ENCODE results near the gene NEMP1. TPM values are rescaled to one million over a fixed set of nuclear protein-coding genes. Genes with fewer than 3 reads are reported as not detected.

NEMP1 gene
- total RNA-seq, 4 donors from 2014 or later, result 8.3 to 11.8 (median 10.0) TPM

- Histone ChIP-seq H3K27me3 (no peaks in the 10 kb centered on the region), H3K27ac (replicated peaks in 1 of 4) (no peak overlapping the region), H3K9me3 (no peaks in the 10 kb centered on the region), H3K4me1 (peaks cover 13 to 50% (median 45%) of the 10 kb centered on the region in 4 donors), H3K4me3 (no peak overlapping the region), H3K36me3 (peaks cover 32 to 70% (median 60%) of the 10 kb centered on the region in 4 donors)
- DNase-seq (ENCODE audit: extremely low spot score), result no peak
- TF ChIP-seq POLR2AphosphoS5 (IDR thresholded peaks at IDR 0.05) (no peak), CTCF (IDR thresholded peaks at IDR 0.05) (no peak), EP300 (IDR thresholded peaks at IDR 0.05) (no peak), POLR2A (IDR thresholded peaks at IDR 0.05; ENCODE audit: low read depth) (no peak)
- WGBS, result 75% methylated on average over 9 of the region's 9 CpGs
- intact Hi-C loops (cut with DNase I), result no loop called here
Observed at GRCh38 chr12:57106021-57106708, 27.6 kb upstream of the NEMP1 start.

GRCh38 chr12:57105011-57105753 is 26.6 kb upstream of the NEMP1 start:
- no peak overlapping the region for H3K27ac ChIP-seq (replicated peaks in 1 of 4)

GRCh38 chr12:57104292-57104910 is 25.8 kb upstream of the NEMP1 start:
- 100% methylated on average over 3 of the region's 12 CpGs for WGBS
- Histone ChIP-seq H3K4me3 (no peak overlapping the region), H3K27ac (replicated peaks in 1 of 4) (no peak overlapping the region), H3K27me3 (no peaks in the 10 kb centered on the region), H3K36me3 (peaks cover 40 to 86% (median 69%) of the 10 kb centered on the region in 4 donors), H3K4me1 (peaks cover 6 to 42% (median 36%) of the 10 kb centered on the region in 4 donors), H3K9me3 (no peaks in the 10 kb centered on the region)
- DNase-seq (ENCODE audit: extremely low spot score), result no peak
- TF ChIP-seq EP300 (IDR thresholded peaks at IDR 0.05) (no peak), CTCF (IDR thresholded peaks at IDR 0.05) (no peak)
- intact Hi-C loops (cut with DNase I), result no loop called here

More at GRCh38 chr12:57105011-57105753, 26.6 kb upstream of the NEMP1 start:
- H3K4me3 ChIP-seq, result no peak overlapping the region
- DNase-seq (ENCODE audit: extremely low spot score), result no peak
- intact Hi-C loops (cut with DNase I), result no loop called here
- TF ChIP-seq POLR2A (IDR thresholded peaks at IDR 0.05; ENCODE audit: low read depth) (no peak), CTCF (IDR thresholded peaks at IDR 0.05) (no peak), POLR2AphosphoS5 (IDR thresholded peaks at IDR 0.05) (no peak), EP300 (IDR thresholded peaks at IDR 0.05) (no peak)
- no peaks in the 10 kb centered on the region for H3K27me3 ChIP-seq
- no peaks in the 10 kb centered on the region for H3K9me3 ChIP-seq
- H3K36me3 ChIP-seq, result peaks cover 32 to 78% (median 62%) of the 10 kb centered on the region in 4 donors
- 100% methylated on average over 6 of the region's 14 CpGs for WGBS
- peaks cover 13 to 50% (median 44%) of the 10 kb centered on the region in 4 donors for H3K4me1 ChIP-seq

- DNase-seq (ENCODE audit: extremely low spot score), result no peak
- TF ChIP-seq EP300 (IDR thresholded peaks at IDR 0.05) (no peak), CTCF (IDR thresholded peaks at IDR 0.05) (no peak), POLR2AphosphoS5 (IDR thresholded peaks at IDR 0.05) (no peak), POLR2A (IDR thresholded peaks at IDR 0.05; ENCODE audit: low read depth) (no peak)
- Histone ChIP-seq H3K27ac (replicated peaks in 1 of 4) (no peak overlapping the region), H3K27me3 (no peaks in the 10 kb centered on the region), H3K4me3 (no peak overlapping the region), H3K9me3 (no peaks in the 10 kb centered on the region), H3K4me1 (peaks cover 2 to 39% (median 31%) of the 10 kb centered on the region in 4 donors), H3K36me3 (peaks cover 45 to 91% (median 75%) of the 10 kb centered on the region in 4 donors)
- intact Hi-C loops (cut with DNase I), result no loop called here
- WGBS, result 90% methylated on average over 7 of the region's 7 CpGs
Observed at GRCh38 chr12:57103856-57104255, 25.3 kb upstream of the NEMP1 start.

All from esophagus muscularis mucosa (tissue), 4 donors.